HL-60 (cell line): ENCODE results near the gene STX8.

ENCODE experiments used
- CTCF ChIP-seq: IDR thresholded peaks from one replicate; pipeline ENCODE4 v1.5.1; 2011; ENCODE audit warnings: low read length, control low read depth, inconsistent platforms; ENCODE audit not compliant: insufficient read depth
- POLR2AphosphoS5 ChIP-seq: IDR thresholded peaks from 2 replicates; pipeline ENCODE4 v1.6.1; 2012; ENCODE audit warnings: low read depth

- no peak for TF ChIP-seq CTCF
- TF ChIP-seq POLR2AphosphoS5 = no peak
Measured at GRCh38 chr17:9313346-9313745, 262.3 kb downstream of the STX8 start.
